ENCODE data around the gene TCEAL7.

- TF ChIP-seq POLR2A (IDR thresholded peaks at IDR 0.05) (peak; percentile 54), CTCF (IDR thresholded peaks at IDR 0.05) (no peak)
These were observed 46.3 kb downstream of the TCEAL7 start, which contains the start of gene BEX3 for GRCh38 chrX:103376118-103376978.

Data from prostate gland (tissue), 2 donors.